Loucy (cell line): ENCODE data around the gene FHIT.

ENCODE experiments used
- H2AFZ ChIP-seq: fragments of 200-600 bp; sonication (generic); 2 replicates; pipeline ENCODE4 v1.6.0; 2016; ENCODE audit warnings: antibody characterized with exemption, mild to moderate bottlenecking, low read length, moderate library complexity
- H3F3A ChIP-seq: fragments of 200-600 bp; 2 replicates; pipeline ENCODE4 v1.6.0; 2016; ENCODE audit warnings: antibody characterized with exemption, low read depth, mild to moderate bottlenecking
- H3K27me3 ChIP-seq: fragments of 200-600 bp; sonication (generic); 2 replicates; pipeline ENCODE4 v1.6.1; 2014; ENCODE audit warnings: low read length, mild to moderate bottlenecking; ENCODE audit not compliant: insufficient read depth, poor library complexity, severe bottlenecking
- H3K36me3 ChIP-seq: fragments of 200-600 bp; sonication (generic); 2 replicates; pipeline ENCODE4 v1.6.1; 2016; ENCODE audit warnings: low read length; ENCODE audit not compliant: insufficient read depth
- H3K4me1 ChIP-seq: fragments of 200-600 bp; sonication (generic); 2 replicates; pipeline ENCODE4 v1.5.1; 2014; ENCODE audit warnings: low read length, mild to moderate bottlenecking; ENCODE audit not compliant: insufficient read depth, poor library complexity, severe bottlenecking
- H3K4me2 ChIP-seq: fragments of 200-600 bp; sonication (generic); 2 replicates; pipeline ENCODE4 v1.6.0; 2014; ENCODE audit warnings: antibody characterized with exemption, low read length, low read depth, mild to moderate bottlenecking; ENCODE audit not compliant: poor library complexity, severe bottlenecking
- H3K4me3 ChIP-seq: fragments of 200-600 bp; sonication (generic); 2 replicates; pipeline ENCODE4 v1.5.1; 2014; ENCODE audit warnings: low read length, mild to moderate bottlenecking, mixed read lengths; ENCODE audit not compliant: poor library complexity, severe bottlenecking
- H3K79me2 ChIP-seq: fragments of 200-600 bp; sonication (generic); 2 replicates; pipeline ENCODE4 v1.6.1; 2014; ENCODE audit warnings: low read length; ENCODE audit not compliant: insufficient read depth
- H3K9ac ChIP-seq: fragments of 200-600 bp; sonication (generic); 2 replicates; pipeline ENCODE4 v1.6.0; 2014; ENCODE audit warnings: mild to moderate bottlenecking, low read depth, low read length, moderate library complexity; ENCODE audit not compliant: poor library complexity, severe bottlenecking
- H3K9me2 ChIP-seq: fragments of 200-600 bp; sonication (generic); replicated peaks from 2 replicates; pipeline ENCODE4 v1.6.1; 2016; ENCODE audit warnings: low read depth, low read length, mixed read lengths
- H3K9me3 ChIP-seq: fragments of 200-600 bp; sonication (generic); 2 replicates; pipeline ENCODE4 v1.6.1; 2014; ENCODE audit warnings: mild to moderate bottlenecking, antibody characterized with exemption, low read length, low read depth; ENCODE audit not compliant: insufficient read depth
- H4K20me1 ChIP-seq: fragments of 200-600 bp; sonication (generic); 2 replicates; pipeline ENCODE4 v1.6.0; 2014; ENCODE audit warnings: antibody characterized with exemption, low read length, mild to moderate bottlenecking; ENCODE audit not compliant: insufficient read depth, poor library complexity, severe bottlenecking
- CTCF ChIP-seq: fragments of 200-600 bp; sonication (generic); conservative IDR thresholded peaks from 2 replicates; pipeline ENCODE4 v1.5.1; 2014; ENCODE audit warnings: mild to moderate bottlenecking, antibody characterized with exemption, low read length
- EZH2phosphoT487 ChIP-seq: fragments of 200-600 bp; IDR thresholded peaks from 2 replicates; pipeline ENCODE4 v1.6.1; 2018; ENCODE audit warnings: antibody characterized with exemption, mild to moderate bottlenecking, moderate library complexity, borderline replicate concordance

FHIT gene

GRCh38 chr3:61269435-61269834, 18.2 kb upstream of the FHIT start:
- Histone ChIP-seq H3K9ac (no peak overlapping the region), H3K36me3 (no peaks in the 10 kb centered on the region), H3K9me2 (no peaks in the 10 kb centered on the region), H3K9me3 (no peaks in the 10 kb centered on the region), H3F3A (no peaks in the 10 kb centered on the region), H2AFZ (no peak overlapping the region), H3K79me2 (no peaks in the 10 kb centered on the region), H3K4me3 (no peak overlapping the region), H3K27me3 (no peaks in the 10 kb centered on the region), H3K4me1 (no peaks in the 10 kb centered on the region), H3K4me2 (no peak overlapping the region), H4K20me1 (no peaks in the 10 kb centered on the region)
- TF ChIP-seq EZH2phosphoT487 (no peak), CTCF (no peak)

DNA sequence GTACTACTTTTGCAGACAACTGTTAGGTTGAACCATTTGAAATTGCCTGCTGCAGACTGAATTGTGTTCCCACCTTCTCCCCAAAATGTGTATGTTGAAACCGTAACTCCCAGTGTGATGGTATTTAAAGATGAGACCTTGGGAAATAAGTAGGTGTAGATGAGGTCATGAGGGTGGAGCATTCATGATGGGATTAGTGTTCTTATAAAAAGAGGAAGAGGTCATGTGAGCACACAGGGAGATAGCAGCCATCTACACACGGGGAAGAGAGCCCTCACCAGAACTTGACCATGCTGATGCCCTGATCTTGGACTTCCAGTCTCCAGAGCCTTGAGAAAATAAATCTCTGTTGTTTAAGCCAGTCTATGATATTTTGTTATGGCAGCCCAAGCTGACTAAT, 17.4 kb upstream of the FHIT start:
- no peak for TF ChIP-seq EZH2phosphoT487
- no peak for TF ChIP-seq CTCF
- Histone ChIP-seq H3F3A (no peaks in the 10 kb centered on the region), H3K4me2 (no peak overlapping the region), H3K9ac (no peak overlapping the region), H3K9me2 (no peaks in the 10 kb centered on the region), H3K4me1 (no peaks in the 10 kb centered on the region), H3K4me3 (no peak overlapping the region), H3K27me3 (no peaks in the 10 kb centered on the region), H2AFZ (no peak overlapping the region), H3K36me3 (no peaks in the 10 kb centered on the region), H3K9me3 (no peaks in the 10 kb centered on the region), H4K20me1 (no peaks in the 10 kb centered on the region), H3K79me2 (no peaks in the 10 kb centered on the region)

GRCh38 chr3:61264281-61264680, 13.0 kb upstream of the FHIT start:
- Histone ChIP-seq H3K9me2 (no peaks in the 10 kb centered on the region), H3K9ac (no peak overlapping the region), H3K4me2 (no peak overlapping the region), H3K27me3 (no peaks in the 10 kb centered on the region), H3F3A (no peaks in the 10 kb centered on the region), H3K36me3 (no peaks in the 10 kb centered on the region), H4K20me1 (no peaks in the 10 kb centered on the region), H2AFZ (no peak overlapping the region), H3K4me1 (no peaks in the 10 kb centered on the region), H3K9me3 (no peaks in the 10 kb centered on the region), H3K4me3 (no peak overlapping the region), H3K79me2 (no peaks in the 10 kb centered on the region)
- TF ChIP-seq EZH2phosphoT487 (no peak), CTCF (no peak)
